Posterior vena cava (tissue), 2 donors: ENCODE measurements around the gene CEP120. TPM values are rescaled to one million over a fixed set of nuclear protein-coding genes. Genes with fewer than 3 reads are reported as not detected.
"Not testable (repeated sequence)": the region's sequence is repeated elsewhere in the genome, so short reads cannot be mapped to it uniquely, and the experiment has no call there.

Experiments used
- DNase-seq: peaks from one replicate; pipeline ENCODE4 v3.0.0-alpha.2; 2020; ENCODE audit warnings: low spot score
- intact Hi-C, 2 donors: fragments of 100-400 bp; cut with DNase I; formaldehyde crosslinking; loops; one replicate each; pipeline versions ENCODE4 v1.14.1 to v1.14.2; 2022 to 2023
- total RNA-seq, 2 donors: library from RNA; stranded (reverse); fragmentation: NEBNext Ultra II Directional; extraction: Animal tissue kit (Norgen Biotek cat#: 25700); gene quantifications; one replicate each; pipeline ENCODE4 v1.2.1, GENCODE V29; 2021
- donor health status: DM: yes; HTN: yes; CAD: no.
- donor health status: DM: yes; HTN: yes; CAD: no.

CEP120 gene
- total RNA-seq, 2 donors from 2014 or later: 14.8 to 18.2 TPM

DNA sequence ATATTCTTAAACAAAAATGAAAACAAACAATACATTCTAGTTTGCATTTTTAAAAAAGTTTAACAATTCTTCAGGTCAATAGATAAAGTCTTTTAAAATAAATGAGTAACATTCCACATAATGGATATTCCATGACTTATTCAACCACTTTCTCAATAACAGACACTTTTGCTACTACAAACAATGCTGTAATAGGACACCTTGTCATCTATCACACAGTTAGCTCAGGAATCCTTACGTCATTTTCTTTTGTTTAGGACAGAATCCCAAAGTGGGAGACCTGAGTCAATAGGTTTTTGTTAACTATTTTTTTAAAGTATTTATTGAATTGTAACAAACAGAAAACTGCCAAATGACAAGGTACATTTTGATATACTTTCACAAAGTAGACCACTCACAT lies 72.5 kb downstream of the CEP120 start:
- intact Hi-C loops: no loop called here
- no peak for DNase-seq

GRCh38 chr5:123344816-123345426 lies 78.3 kb downstream of the CEP120 start:
- DNase-seq: no peak
- intact Hi-C loops: no loop called here

GRCh38 chr5:123340928-123341327 lies 82.3 kb downstream of the CEP120 start:
- intact Hi-C loops: no loop called here
- no peak for DNase-seq

DNA sequence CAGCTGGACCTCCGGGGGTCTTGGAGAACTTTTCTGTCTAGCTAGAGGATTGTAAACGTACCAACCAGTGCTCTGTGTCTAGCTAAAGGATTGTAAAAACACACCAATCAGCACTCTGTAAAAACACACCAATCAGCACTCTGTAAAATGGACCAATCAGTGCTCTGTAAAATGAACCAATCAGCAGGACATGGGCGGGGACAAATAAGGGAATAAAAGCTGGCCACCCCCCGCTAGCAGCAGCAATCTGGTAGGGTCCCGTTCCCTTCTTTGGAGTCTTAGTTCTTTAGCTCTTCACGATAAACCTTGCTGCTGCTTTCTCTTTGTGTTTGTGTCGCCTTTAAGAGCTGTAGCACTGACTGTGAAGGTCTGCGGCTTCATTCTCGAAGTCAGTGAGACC lies 114.8 kb downstream of the CEP120 start:
- intact Hi-C loops, DNase-seq: not testable (repeated sequence)

DNA sequence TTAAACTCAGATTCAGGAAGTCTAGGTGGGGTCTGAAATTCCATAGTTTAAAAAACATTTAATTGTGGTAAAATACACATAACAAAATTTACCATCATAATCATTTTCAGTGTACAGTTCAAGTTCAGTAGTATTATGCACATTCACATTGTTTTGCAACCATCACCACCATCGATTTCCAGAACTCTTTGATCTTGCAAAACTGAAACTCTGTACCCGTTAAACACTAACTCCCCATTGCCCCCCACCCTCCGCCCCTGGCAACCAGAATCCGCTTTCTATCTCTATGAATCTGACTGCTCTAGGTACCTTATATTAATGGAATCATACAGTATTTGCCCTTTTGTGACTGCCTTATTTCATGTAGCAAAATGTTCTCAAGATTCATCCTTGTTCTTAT lies 117.5 kb downstream of the CEP120 start:
- no peak for DNase-seq
- intact Hi-C loops: no loop called here

DNA sequence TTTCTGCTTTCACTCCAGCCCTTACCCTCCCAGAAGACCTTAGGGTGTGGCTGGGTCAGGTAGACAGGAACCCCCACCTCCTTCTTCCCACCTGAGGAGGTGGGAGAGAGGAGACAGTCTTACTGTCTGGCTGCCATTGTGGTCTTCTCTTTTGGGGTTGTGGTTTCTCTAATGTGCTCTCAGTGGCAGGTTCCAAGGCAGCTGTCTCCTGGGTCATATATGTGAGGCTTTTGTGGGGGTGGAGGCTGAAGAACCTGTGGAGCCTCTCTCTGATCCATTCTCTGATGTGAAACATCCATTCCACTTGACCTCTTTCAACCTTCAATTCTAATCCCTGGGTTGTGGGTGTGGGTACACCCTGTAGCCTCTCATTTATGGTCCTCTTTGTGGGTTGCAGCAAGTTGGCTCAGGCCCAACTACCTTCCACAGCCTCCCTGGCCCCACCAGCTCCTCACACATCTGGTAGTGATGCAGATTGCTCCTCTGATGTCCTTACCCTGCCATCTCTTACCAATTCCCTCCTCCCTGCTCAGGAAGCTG lies 118.4 kb downstream of the CEP120 start:
- intact Hi-C loops: no loop called here
- DNase-seq: no peak

DNA sequence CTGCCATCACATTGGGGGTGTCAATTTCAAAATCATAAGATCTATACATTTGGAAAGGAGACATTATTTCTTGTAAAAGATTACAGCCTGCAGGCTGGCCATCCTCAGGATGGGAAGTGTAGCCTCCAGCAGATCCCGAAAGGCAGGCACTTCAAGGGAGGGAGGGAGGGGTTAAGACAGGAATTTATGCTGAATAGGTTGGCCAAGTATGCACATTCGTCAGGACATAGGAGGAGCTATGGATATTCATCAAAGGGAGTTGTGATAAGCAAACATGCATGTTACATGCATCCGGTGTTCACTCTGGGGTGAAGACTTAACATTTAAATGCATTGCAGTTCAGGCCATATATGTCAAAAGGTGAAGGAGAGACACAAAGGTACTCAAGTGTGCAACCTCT lies 119.4 kb downstream of the CEP120 start:
- no peak for DNase-seq
- intact Hi-C loops: no loop called here

- no peak for DNase-seq
- intact Hi-C loops: no loop called here
Observed at GRCh38 chr5:123300266-123300665, 122.9 kb downstream of the CEP120 start.

DNA sequence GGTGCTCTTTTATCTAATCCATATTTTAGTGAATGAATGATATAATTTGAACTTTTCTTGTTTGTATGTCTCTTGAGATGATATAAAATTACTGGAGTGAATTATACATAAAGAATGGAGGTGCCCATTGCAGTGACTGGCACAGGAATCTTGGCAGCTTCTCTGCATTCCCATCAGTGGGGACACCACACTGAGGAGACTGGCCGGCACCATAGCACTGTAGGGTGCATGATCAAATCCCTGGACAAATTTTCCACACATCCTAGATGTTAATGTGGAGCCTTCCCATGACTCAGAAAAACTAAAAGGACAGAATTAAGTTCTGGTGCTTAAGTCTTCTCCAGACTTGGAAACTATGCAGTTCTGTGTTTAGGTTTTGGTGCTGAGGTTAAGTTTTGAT lies 124.1 kb downstream of the CEP120 start:
- intact Hi-C loops: no loop called here
- DNase-seq: no peak

GRCh38 chr5:123298335-123299030 lies 124.7 kb downstream of the CEP120 start:
- intact Hi-C loops: no loop called here
- DNase-seq: no peak

DNA sequence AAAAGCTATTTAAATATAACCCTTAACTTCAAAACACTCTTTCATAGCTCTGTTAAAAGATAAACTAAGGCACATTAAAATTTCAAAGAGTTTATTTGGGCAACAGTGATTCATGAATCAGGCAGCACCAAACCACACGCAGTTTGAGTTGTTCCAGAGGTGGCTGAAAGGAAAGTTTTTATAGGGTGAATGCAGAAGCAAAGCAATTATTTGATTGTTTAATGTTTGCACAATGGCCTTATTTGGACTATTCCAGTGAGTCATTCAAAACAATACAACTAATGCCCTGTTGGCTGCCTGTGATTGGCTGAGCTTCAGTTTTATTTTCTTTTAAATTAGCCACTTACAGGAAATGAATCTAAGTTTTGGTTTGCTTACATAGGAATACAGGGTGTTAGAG lies 125.3 kb downstream of the CEP120 start:
- intact Hi-C loops: no loop called here

DNA sequence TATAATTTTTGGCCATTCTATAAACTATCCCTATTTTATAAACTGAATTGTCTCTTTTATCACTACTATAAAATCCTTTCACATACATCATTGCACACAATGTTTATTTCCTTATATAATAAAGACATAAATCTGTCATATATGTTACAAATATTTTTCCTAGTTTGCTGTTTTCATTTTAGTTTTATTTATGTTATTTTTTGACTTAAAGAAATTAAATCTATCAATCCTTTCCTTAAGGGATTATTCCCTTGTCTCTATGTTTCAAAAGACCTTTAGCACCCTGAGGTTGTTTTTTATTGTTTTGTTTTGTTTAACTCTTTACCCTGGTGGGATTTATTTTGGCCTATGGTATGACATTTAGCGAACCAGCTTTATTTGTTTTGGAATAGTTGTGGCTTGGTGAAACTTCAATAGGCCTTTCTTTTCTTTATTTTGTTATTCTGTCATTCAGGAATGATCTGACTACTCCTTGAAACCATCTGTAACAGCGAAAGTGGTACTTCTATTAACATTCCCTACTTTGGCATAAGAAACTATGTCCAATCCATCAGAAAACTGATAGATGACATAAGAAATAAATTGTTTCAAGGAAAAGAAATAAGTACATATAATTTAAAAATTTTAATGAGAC lies 125.9 kb downstream of the CEP120 start:
- no peak for DNase-seq
- intact Hi-C loops: no loop called here

More for the DNA sequence above, 125.3 kb downstream of the CEP120 start:
- DNase-seq: no peak

Other genes starting within 250 kb of the CEP120 start
- 10 to 100 TPM; 42.9 to 49.8 TPM for gene CSNK1G3, start 88.8 kb upstream of the CEP120 start, total RNA-seq